Muscle of back (tissue), 11 donors: ENCODE data around the gene COL23A1. TPM values are rescaled to one million over a fixed set of nuclear protein-coding genes. Genes with fewer than 3 reads are reported as not detected.
"Not testable (repeated sequence)": the region's sequence is repeated elsewhere in the genome, so short reads cannot be mapped to it uniquely, and the experiment has no call there.

ENCODE experiments used
- DNase-seq, 3 donors: peaks; one replicate each; pipeline versions ENCODE4 v3.0.0 to v3.0.0-alpha.2; 2013
- polyA plus RNA-seq, 10 donors: library from polyadenylated mRNA; unstranded; fragments of 120-200 nt; gene quantifications; one replicate each; pipeline ENCODE4 v1.2.1, GENCODE V29; 2013; ENCODE audit not compliant: insufficient read length in 10 of 10

The COL23A1 gene
- polyA plus RNA-seq, 10 donors = 0.67 to 13.2 (median 4.5) TPM

DNA sequence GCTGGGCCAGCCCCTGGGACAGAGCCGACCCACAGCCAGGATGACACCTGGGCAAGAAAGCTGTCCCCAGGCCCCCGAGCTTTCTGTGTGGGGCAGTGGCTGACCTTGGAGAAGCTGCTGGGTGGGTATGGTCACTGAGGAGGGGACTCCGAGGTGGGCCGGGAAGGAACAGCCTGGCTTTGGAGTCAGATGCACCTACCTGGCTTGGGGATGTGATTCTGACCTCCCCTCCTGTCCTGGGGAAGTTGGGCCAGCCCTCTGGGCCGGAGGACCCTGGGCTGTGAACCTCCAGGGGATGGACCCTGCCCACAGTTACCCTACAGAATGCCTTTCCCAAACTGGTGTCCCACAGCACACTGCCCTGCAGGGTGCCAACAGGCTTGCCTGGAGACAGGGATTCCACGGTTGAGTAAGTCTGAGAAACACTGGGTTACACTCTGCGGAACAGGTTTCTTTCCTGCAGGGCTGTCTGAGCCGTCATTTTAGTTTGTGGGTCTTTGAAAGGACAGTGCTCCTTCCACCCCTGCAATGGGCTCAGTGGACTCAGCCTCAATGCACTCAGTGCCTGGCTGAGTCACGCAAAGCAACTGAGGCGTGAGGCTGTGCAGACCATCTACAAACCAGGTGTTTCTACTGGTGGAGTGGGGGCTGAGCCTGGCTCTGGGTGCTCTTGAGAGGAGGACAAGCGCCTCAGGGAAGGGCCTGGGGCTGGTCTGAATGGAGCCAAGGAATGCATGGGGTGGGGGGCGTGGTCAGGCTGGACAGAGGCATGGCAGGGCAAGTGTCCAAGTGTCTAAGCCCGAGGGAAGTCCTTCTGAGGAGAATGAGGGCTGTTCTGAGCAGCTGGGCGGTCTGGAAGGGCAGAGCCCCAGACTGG, 316.3 kb downstream of the COL23A1 start:
- no peak for DNase-seq

DNA sequence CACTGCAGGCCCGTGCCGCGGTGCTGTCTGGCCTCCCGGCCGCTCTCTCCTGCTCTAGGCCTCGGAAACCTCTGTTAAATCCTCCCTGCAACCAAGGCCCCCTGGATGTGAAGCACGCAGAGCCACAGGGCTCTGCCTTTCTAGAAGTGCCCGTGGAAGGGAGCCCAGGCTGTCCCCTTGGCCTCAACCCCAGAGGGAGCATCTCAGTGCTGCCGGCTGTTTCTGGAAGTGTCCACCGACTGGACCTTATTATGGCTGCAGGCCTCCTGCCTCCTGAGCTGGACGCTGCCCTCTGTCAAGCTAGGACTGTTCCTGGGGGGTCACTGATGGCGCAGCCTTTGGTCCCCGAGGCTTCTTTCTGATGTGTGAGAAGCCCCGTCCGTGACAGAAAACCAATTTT, 317.2 kb downstream of the COL23A1 start:
- no peak for DNase-seq

DNA sequence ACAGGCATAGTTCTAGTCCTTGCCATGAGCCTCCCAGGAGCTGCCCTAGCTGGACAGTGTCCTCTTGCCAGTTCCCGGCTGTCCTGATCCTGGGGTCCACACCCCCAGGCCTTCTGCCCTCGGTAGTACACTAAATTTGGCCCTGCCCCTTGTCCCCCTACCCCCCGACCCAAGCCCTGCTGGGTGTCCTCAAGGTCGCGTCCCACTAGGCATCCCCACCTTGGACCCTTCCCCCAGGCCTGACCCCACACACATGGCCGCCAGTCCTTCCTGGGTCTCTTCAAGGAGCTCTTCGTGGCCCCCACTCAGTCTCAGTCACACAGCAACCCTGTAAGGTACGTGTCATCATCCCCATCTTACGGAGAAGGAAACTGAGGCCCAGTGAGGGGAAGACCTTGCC, 317.6 kb downstream of the COL23A1 start:
- DNase-seq = no peak

DNA sequence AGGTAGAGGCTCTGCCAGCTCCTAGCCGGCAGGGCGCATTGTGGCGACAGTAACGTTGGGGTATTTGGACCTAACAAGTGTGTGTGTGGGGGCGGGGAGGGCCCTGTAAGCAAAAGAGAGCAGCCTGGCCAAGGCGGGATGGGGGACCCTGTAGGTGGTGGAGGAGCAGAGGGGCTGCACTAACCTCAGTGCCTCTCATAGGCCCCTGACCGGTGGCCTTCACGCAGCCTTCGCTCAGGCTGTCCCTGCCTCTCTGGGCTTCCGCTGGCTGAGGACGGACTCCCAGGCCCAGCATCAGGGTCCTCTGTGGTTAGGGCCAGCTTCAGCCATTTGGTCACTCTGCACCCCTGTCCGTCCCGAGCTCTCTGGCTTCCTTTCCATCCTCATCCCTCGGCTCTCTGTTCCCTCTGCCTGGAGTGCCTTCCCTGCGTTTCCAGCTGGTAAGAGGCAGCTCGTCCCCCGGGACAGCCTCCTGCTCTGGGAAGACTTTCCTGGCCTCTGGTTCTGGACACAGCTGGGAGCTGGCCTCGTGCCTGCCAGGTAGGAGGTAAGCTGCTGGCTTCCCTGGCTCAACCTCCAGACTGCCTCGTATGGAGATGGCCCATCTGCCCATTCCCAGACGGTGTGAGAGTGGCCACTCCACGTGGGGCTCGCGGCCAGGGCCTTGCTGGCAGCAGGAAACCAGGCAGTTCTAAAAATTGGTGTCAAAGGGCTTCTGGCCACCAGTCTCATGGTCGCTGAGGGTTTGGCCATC, 318.3 kb downstream of the COL23A1 start:
- DNase-seq = no peak

DNA sequence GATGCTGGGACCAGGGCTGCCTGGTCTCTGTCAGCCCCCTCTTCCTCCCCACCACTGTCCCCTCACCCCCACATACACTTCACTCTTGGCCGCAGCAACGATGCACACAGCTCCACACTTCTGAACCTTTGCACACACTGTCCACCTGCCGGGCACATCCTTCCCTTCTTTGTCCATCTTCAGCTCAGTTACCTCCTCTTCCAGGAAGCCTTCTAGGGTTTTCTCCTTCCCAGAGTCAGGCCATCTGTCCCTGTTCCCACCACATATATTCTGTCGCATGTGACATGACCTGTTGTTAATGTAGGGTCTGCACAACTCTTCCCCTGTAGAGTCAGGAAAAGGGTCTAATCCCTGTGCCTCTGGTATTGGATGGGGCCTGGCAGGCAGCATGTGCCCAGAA, 319.0 kb downstream of the COL23A1 start:
- no peak for DNase-seq

DNA sequence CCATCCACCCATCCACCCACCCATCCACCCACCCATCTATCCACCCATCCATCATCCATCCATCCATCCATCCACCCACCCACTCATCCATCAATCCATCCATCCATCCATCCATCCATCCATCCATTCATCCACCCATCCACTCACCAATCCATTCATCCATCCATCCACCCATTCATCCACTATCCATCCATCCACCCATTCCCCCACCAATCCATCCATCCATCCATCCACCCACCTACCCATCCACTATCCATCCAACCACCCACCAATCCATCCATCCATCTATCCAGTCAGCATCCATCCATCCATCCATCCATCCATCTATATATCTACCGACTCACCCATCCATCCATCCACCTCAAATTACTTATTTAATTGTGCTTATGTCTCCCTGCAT, 320.7 kb downstream of the COL23A1 start:
- DNase-seq = no peak

DNA sequence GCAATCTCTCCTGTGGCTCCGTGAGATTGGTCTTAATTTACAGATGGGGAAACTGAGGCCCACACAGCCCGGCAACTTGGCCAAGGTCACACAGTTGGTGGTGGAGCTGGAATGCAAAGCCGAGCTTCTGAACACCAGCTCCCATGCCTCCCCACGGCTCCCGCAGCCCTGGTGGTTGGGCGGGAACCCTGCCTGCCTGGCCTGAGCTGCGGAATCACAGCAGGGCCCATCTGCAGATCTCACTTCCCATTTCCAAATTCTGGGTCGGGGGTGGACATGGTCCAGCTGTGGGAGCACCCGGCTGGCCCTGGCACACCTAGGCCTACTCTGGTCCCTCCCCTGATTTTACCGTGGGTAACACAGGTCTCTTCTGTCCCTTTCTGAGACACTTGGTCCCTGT, 322.3 kb downstream of the COL23A1 start:
- DNase-seq = no peak

DNA sequence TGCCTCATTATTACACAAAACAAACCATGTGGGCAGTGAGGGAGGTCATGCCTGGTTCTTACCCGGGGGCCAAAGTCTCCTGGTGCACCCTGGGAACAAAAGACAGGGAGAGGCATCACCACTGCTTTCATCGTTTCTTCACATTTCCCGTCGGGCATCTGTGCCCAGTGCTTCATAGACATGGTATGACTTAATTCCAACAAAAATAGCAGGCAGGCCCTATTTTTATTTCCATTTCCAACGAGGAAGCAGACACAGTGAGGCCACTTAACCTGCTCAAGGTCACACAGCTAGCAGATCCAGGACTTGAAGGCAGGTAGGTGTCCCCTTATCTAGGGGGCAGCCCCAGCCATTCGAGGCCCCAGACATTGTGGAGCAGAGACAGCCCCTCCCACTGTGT, 322.9 kb downstream of the COL23A1 start:
- DNase-seq = no peak

DNA sequence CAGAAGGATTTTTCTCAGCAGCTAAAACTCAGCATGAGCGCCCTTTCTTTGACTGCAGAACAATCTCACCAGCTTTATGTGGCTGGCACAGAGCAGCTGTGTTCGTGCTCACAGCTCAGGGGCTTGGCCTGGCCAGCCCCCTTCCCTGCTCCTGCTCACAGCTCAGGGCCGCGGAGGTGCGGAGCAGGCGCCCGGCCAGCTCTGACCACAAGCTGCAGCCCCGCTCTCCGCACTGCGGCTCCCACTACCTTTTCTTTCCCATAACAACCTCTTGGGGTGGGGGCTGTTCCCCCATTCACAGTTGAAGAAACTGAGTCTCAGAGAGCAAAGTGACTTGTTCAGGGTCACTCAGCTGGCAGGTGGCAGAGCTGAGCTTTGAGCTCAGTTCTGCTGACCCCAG, 323.6 kb downstream of the COL23A1 start:
- no peak for DNase-seq

DNA sequence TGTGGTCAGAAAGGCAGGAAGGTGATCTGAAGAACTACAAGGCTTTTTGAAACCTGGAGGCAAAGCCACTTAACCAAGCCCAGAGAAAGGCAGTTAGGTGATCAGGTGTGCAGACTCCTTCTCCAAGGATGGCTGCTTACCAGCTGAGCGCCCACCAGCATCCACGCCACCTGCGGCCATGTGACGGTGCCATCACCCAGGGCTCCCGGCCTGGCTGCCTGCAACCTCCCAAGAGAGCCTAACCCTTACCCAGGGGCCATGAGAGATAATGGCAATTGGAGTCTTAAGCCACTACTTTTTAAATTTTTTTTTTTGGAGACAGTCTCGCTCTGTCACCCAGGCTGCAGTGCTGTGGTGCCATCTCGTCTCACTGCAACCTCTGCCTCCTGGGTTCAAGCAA, 324.4 kb downstream of the COL23A1 start:
- DNase-seq = no peak

DNA sequence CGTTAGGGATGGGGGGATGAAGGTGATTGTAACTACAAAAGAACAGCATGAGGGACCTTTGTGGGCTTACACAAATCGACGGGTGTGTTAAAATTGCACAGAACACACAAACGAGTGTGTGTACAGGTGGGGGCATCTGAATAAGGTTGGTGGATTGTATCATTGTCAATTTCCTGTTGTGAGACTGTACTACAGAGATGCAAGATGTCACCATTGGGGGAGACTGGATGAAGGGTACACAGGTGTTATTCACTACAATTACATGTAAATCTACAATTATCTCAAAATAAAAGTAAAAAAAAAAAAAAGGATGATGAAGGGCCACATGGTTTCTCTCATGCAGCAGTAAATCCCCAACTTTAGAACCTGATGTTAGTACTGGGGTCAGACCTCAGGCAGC, 326.1 kb downstream of the COL23A1 start:
- no peak for DNase-seq

DNA sequence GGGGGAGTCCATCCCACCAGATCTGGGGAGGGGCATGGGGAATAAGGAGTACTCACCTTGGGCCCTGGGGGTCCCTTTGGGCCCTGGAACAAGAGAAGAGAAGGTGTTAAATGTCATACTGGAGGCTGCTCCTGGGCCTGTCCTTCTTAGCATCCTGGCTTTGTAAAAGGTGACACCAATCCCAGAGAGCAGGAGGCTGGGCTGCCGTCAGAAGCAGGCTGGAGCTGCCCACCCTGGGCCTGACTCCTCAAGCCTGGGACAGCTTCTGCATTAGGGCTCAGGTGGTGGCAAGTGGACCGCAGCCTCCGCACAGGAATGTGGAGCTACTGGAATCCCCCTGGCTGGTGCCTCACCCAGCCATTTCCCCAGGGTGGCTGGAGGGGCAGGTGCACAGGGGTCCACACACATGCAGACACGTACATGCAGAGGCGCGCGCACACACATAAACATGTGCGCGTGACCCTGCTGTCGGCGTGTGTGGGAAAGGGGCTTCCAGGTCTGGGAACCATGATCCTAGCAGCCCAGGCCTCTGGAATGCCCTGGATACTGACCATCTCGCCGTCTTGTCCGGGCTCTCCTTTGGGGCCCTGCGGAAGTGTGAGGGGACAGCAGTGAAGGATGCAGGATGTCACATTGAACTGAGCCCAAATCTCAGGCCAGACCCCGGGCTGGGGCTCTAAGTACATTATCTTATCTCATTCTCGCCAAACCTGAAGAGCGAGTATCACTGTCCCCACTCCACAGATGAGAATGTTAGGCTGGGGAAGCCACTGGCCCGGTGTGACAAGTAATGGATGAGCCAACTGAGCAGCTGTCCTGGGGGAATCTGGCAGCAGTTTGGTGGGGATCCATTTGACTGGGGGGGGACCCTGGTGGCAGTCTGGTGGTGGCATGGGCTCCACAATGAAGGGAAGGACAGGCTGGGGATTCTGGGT, 328.3 kb downstream of the COL23A1 start:
- no peak for DNase-seq

DNA sequence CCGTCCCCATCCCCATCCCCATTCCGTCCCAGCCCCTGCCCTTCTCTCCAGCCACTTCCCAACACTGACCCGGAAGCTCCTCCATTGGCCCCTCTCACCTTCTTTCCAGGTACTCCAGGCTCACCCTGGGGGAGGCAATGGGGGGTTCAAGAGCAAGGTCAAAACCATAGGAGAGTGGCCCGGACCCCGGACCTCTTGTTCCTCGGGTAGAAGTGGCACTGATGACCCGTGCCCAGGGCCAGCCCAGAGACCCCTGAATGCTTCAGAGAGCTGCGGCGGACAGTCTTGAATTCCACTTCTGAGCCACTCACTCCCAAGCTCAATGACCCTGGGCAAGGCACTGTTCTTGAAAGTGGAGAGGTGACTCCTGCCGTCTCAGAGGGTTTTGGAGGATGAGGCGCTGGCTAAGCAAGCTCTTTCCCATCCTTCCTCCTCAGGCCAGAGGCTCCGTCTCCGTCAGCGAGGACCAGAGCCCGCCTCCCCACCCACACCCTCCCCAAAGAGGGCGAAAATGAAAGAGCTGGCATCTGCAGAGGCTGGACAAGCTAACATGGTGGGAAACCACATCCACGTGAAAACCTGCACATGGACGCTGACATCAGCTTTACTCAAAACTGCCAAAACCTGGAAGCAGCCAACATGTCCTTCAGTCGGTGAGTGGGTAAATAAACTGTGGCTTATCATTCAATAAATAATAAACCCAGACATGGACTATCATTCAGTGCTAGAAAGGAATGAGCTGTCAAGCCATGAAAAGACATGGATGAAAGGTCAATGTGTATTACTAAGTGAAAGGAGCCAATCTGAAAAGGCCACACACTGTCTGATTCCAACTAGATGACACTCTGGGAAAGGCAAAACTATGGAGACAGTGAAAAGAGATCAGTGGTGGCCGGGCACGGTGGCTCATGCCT, 330.3 kb downstream of the COL23A1 start:
- DNase-seq = no peak

DNA sequence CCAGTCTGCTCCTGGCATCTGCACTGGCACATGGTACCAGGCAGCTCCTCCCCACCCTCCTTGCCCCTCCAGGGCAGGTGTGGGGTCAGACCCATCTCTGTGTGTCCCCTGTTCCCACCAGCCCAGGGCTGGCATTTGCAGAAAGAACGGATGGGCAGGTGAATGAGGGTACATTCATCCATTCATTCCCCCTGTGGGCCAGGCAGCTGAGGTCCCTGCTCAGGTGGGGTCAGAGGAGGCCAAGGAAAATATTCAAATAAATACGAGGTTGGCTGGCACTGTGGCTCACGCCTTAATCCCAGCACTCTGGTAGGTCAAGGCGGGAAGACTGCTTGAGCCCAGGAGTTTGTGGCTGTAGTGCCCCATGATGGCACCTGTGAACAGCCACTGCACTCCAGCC, 332.5 kb downstream of the COL23A1 start:
- DNase-seq = no peak

DNA sequence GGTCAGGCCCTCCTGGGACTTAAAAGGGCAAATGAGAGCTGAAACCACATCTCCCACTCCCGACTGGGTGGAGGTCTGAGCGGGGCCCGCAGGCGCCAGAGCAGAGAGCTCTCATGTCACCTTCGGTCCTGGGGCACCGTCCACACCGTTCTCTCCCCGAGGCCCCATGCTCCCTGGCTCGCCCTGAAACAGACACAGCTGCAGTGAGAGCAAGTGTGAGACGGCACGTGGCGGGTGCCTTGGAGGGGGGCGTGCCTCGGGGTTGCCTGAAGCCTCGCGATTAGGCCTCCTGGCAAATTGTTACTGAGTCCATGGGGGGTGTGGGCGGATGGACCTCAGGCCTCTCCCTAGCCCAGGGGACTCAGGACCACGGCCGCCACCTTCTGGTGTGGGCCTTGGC, 333.4 kb downstream of the COL23A1 start:
- no peak for DNase-seq

DNA sequence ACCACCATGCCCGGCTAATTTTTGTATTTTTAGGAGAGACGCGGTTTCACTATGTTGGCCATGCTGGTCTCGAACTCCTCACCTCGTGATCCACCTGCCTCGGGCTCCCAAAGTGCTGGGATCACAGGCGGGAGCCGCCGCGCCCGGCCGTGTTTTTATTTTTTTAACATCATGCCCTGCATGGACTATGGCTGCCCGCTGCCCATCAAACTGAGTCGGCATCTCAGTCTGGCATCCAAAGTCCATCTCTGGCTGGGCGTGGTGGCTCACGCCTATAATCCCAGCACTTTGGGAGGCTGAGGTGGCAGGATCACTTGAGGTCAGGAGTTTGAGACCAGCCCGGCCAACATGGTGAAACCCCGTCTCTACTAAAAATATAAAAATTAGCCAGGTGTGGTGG, 336.6 kb downstream of the COL23A1 start:
- DNase-seq = not testable (repeated sequence)

DNA sequence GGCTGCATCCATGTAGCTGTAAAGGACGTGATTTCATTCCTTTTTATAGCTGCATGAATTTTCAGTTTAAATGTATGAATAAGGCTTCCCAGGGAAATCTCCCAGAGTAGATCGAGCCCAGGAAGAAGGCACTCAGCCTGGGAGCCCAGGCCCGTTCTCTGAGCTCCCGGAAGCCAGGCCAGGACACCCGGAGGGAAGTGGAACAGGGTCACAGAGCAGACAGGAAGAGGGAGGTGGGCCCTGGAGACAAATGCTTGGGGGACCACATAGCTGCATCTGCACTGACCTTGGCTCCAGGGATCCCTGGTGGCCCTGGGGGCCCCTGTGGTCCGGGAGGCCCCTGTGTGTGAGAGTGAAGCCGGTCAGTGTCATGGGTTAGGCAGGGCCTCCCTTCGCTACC, 337.9 kb downstream of the COL23A1 start:
- no peak for DNase-seq

DNA sequence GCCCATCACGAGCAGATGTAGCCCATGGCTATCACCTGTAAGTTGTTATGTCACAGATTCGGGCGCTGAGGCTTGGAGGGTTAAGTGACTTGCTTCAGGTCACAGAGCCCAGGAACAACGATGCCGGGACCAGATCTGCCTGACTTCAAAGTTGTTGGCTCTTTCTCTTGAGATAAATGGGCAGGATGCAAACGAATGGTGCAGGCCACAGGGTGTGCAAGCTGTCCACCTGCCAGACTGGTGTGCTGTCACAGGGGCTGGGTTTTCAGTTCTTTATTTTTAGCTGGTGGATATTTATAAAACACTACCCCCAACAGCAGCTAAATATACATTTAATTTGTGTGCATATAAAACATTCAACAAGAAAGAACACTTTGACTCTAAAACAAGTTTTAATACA, 339.9 kb downstream of the COL23A1 start:
- DNase-seq = no peak

DNA sequence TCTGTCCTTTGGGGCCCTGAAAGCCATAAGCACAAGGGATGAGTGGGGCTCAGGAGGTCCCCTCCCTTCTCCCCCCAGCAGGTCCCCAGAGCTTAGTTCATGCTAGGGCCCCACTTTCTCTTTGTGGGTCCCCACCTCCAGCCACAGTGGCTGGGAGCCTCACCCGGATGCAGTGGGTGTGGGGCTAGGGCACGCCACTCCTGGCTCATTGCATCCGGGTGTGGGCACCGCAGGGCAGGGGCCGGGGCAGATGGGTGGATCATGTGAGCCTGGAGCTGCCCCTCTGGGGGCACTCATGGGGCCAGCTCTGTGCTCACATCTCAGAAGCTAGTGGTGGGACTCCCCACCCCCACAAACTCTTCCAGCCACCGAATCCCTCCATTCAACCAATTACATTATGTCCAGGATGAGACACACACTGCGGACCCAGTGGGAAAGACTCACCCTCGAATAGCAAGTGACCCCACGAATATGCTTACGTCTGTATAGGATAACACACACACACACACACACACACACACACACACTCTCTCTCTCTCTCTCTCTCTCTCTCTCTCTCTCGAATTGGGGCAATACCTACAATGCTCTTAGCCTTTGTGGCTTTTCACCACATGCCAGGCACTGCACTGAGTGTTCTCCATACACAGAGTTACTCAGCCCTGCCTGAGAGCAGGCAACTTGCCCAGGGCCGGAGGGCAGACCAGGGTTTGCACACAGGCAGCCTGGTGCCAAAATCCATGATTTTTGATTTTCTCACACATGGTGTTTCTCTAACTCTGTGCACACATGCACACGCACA, 340.8 kb downstream of the COL23A1 start:
- no peak for DNase-seq

DNA sequence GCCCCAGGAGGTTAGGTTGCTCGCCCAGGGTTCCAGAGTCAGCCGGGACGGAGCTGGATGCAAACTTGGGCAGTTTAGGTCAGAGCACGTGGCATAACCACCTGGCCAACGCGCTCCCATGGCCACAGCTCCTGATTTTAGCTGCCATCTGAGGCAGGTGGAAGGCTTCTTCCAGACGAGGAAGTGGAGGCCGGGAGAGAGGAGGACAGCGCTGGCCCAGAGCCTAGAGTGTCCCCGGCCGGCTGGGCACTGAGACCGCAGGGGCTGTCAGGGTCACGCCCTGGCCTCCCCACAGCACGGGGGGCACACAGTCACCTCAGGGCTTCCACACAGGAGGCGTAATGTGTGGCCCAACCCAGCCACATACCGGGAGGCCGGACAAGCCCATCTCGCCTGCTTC, 341.4 kb downstream of the COL23A1 start:
- DNase-seq = no peak
